Epithelial cell of esophagus (primary cell): Measurements from ENCODE around the gene FAM170A.

Experiments
- DNase-seq: peaks from one replicate; pipeline ENCODE4 v3.0.0; 2010; ENCODE audit warnings: low read depth
- H3K4me3 ChIP-seq: 2 replicates; pipeline ENCODE4 v1.5.1; 2011; ENCODE audit warnings: mild to moderate bottlenecking, low read length, control low read depth
- CTCF ChIP-seq: IDR thresholded peaks from 2 replicates; pipeline ENCODE4 v1.5.1; 2011; ENCODE audit warnings: low read depth, mild to moderate bottlenecking, low read length, control low read depth, inconsistent platforms; ENCODE audit not compliant: insufficient read depth; ENCODE audit errors: missing control alignments

Gene FAM170A, protein sequence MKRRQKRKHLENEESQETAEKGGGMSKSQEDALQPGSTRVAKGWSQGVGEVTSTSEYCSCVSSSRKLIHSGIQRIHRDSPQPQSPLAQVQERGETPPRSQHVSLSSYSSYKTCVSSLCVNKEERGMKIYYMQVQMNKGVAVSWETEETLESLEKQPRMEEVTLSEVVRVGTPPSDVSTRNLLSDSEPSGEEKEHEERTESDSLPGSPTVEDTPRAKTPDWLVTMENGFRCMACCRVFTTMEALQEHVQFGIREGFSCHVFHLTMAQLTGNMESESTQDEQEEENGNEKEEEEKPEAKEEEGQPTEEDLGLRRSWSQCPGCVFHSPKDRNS

DNA sequence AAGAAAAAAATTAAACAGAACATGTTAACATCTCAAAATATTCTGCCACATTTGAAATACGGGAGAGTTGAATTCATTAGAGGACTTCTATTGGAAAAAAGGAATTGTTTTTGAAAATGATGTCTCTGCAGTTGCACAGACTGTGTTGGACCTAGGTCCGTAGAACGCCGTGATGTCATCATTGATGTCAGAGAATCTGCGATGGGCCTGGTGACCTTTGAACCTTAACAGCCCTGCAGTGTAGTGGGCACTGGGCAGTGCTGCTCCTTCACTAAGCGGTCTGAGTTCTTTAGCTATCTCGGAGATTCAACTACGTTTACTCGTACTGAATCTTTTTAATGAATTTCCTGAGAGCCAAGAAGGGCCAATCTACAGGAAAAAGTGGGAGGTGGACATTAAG, at the start of gene FAM170A:
Gene FAM170A, plus strand, starts transcription at position 220 of the 400 bp plus-strand sequence. CDS start 211 bp downstream, outside the sequence.
- no peak for TF ChIP-seq CTCF
- no peak for DNase-seq
- H3K4me3 ChIP-seq, result no peak within 1 kb of the TSS

- no peak for TF ChIP-seq CTCF
- no peak for DNase-seq
- no peak overlapping the region for H3K4me3 ChIP-seq
Measured at GRCh38 chr5:119582987-119583386, 46.4 kb upstream of the FAM170A start.

- H3K4me3 ChIP-seq, result no peak overlapping the region
- DNase-seq, result peak; percentile 20
- TF ChIP-seq CTCF, result no peak
Measured at GRCh38 chr5:119583684-119584083, 45.7 kb upstream of the FAM170A start.

DNA sequence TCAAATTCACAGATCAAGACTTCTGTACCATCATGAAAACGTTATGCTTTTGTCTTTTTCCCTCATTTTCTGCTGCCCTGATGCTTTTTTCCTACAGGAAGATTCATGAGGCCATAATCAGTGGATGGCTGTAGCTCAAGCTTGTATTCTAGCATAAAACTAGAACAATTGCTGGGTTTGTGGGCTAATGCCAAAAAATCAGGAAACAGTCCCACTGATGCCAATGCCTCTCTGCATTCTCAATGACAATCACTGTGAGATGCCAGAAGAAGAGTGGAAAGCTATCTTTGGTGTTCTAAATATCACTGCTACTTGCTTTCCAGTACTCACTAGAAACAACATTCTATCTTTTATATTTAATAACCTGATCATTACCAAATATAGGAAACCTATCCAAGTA, 33.3 kb upstream of the FAM170A start:
- TF ChIP-seq CTCF, result no peak
- DNase-seq, result no peak
- no peak overlapping the region for H3K4me3 ChIP-seq

GRCh38 chr5:119597728-119598298, 31.5 kb upstream of the FAM170A start:
- H3K4me3 ChIP-seq, result no peak overlapping the region
- no peak for TF ChIP-seq CTCF
- DNase-seq, result no peak

DNA sequence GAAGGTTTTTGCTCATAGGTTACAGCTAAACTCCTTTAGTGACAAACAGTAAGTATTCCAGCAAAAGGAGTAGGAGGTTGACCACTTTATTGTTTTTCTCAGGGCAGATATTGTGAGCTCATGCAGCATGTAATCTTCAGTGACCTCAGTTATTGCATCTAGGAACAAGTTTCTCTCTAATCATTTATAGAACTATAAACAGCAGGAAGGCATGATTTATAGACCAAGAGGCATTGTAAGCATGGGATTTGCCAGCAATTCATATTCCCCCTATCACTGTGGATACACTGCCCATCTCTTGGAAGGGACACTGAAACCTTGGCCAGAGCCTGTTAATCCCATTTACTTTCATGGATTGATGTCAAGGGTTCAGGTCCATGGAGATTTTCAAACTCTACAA, 15.4 kb upstream of the FAM170A start:
- no peak for TF ChIP-seq CTCF
- no peak for DNase-seq
- no peak overlapping the region for H3K4me3 ChIP-seq

- no peak for DNase-seq
- H3K4me3 ChIP-seq, result no peak overlapping the region
- TF ChIP-seq CTCF, result no peak
Measured at GRCh38 chr5:119614838-119615237, 14.5 kb upstream of the FAM170A start.
